GM19372 (cell line): ENCODE measurements around the gene SGCG.
"Not testable (repeated sequence)": the region's sequence is repeated elsewhere in the genome, so short reads cannot be mapped to it uniquely, and the experiment has no call there.

Experiments
- ATAC-seq: cut with Tn5 transposase; IDR thresholded peaks from one replicate; pipeline ENCODE4 v1.9.1; 2021; ENCODE audit warnings: mild to moderate bottlenecking, low read depth, moderate library complexity; ENCODE audit not compliant: unreplicated experiment

The SGCG gene

GRCh38 chr13:23180711-23181110 lies at the start of gene SGCG:
Gene SGCG, plus strand, starts transcription at chr13:23180979. Its CDS starts 22,716 bp downstream, at chr13:23203695.
- ATAC-seq = no peak

GRCh38 chr13:23134542-23134941 lies 46.2 kb upstream of the SGCG start:
- no peak for ATAC-seq

- ATAC-seq = no peak
Measured at GRCh38 chr13:23140492-23140891, 40.3 kb upstream of the SGCG start.

GRCh38 chr13:23141964-23142363 lies 38.8 kb upstream of the SGCG start:
- no peak for ATAC-seq

GRCh38 chr13:23142607-23143006 lies 38.2 kb upstream of the SGCG start:
- ATAC-seq = not testable (repeated sequence)

- no peak for ATAC-seq
Measured at GRCh38 chr13:23144431-23144830, 36.3 kb upstream of the SGCG start.

- ATAC-seq = no peak
Measured at GRCh38 chr13:23146006-23146405, 34.8 kb upstream of the SGCG start.

- ATAC-seq = no peak
Measured at GRCh38 chr13:23146811-23147625, 33.8 kb upstream of the SGCG start.

GRCh38 chr13:23147827-23148226 lies 33.0 kb upstream of the SGCG start:
- no peak for ATAC-seq

- ATAC-seq = no peak
Measured at GRCh38 chr13:23157781-23158180, 23.0 kb upstream of the SGCG start.

GRCh38 chr13:23159205-23159759 lies 21.5 kb upstream of the SGCG start:
- no peak for ATAC-seq

GRCh38 chr13:23159760-23160637 lies 20.8 kb upstream of the SGCG start:
- ATAC-seq = no peak

GRCh38 chr13:23160638-23161480 lies 19.9 kb upstream of the SGCG start:
- no peak for ATAC-seq

GRCh38 chr13:23161481-23161825 lies 19.3 kb upstream of the SGCG start:
- no peak for ATAC-seq

GRCh38 chr13:23175920-23176319 lies 4.9 kb upstream of the SGCG start:
- ATAC-seq = no peak

- ATAC-seq = no peak
Measured at GRCh38 chr13:23182142-23182541, 1.4 kb downstream of the SGCG start.

GRCh38 chr13:23183292-23183691 lies 2.5 kb downstream of the SGCG start:
- no peak for ATAC-seq

GRCh38 chr13:23185542-23185941 lies 4.8 kb downstream of the SGCG start:
- ATAC-seq = no peak

- no peak for ATAC-seq
Measured at GRCh38 chr13:23201870-23202269, 21.1 kb downstream of the SGCG start.

GRCh38 chr13:23202383-23202782 lies 21.6 kb downstream of the SGCG start:
- no peak for ATAC-seq
